RWPE2 (cell line): ENCODE measurements around the gene RBM4B.
A peak's percentile ranks its signal among the peaks of the same experiment; 100 is the strongest.

ENCODE experiments used
- ATAC-seq: fragments of 200-7000 bp; cut with Tn5 transposase; 3 replicates; pipeline ENCODE4 v1.9.1; 2021; ENCODE audit warnings: low read depth
- DNase-seq: peaks from one replicate; pipeline ENCODE4 v3.0.0-alpha.2; 2020; ENCODE audit warnings: low spot score
- H3K27ac ChIP-seq: fragments of 450-650 bp; 2 replicates; pipeline ENCODE4 v1.5.1; 2017; ENCODE audit warnings: mild to moderate bottlenecking; ENCODE audit not compliant: poor library complexity, severe bottlenecking
- H3K27me3 ChIP-seq: fragments of 250-450 bp; sonication (Bioruptor Pico); 2 replicates; pipeline ENCODE4 v1.5.1; 2021; ENCODE audit warnings: mild to moderate bottlenecking, moderate library complexity; ENCODE audit not compliant: insufficient read depth, poor library complexity, severe bottlenecking
- H3K36me3 ChIP-seq: fragments of 250-450 bp; sonication (Bioruptor Pico); 2 replicates; pipeline ENCODE4 v1.5.1; 2020; ENCODE audit warnings: low read depth, mild to moderate bottlenecking, moderate library complexity
- H3K4me1 ChIP-seq: fragments of 250-450 bp; sonication (Bioruptor Pico); 2 replicates; pipeline ENCODE4 v1.5.1; 2021; ENCODE audit warnings: mild to moderate bottlenecking, moderate library complexity; ENCODE audit not compliant: insufficient read depth, poor library complexity, severe bottlenecking
- H3K4me3 ChIP-seq: fragments of 250-450 bp; sonication (Bioruptor Pico); 2 replicates; pipeline ENCODE4 v1.5.1; 2021; ENCODE audit warnings: mild to moderate bottlenecking, moderate library complexity; ENCODE audit not compliant: severe bottlenecking
- H3K9me3 ChIP-seq: fragments of 250-450 bp; sonication (Bioruptor Pico); 2 replicates; pipeline ENCODE4 v1.5.1; 2021; ENCODE audit warnings: mild to moderate bottlenecking, moderate library complexity; ENCODE audit not compliant: severe bottlenecking
- TF ChIP-seq, protein P1 (sequence below): fragments of 450-650 bp; IDR thresholded peaks from one replicate; pipeline ENCODE4 v1.5.1; 2017; ENCODE audit warnings: mild to moderate bottlenecking, moderate library complexity; ENCODE audit not compliant: poor library complexity, severe bottlenecking

The RBM4B gene

DNA sequence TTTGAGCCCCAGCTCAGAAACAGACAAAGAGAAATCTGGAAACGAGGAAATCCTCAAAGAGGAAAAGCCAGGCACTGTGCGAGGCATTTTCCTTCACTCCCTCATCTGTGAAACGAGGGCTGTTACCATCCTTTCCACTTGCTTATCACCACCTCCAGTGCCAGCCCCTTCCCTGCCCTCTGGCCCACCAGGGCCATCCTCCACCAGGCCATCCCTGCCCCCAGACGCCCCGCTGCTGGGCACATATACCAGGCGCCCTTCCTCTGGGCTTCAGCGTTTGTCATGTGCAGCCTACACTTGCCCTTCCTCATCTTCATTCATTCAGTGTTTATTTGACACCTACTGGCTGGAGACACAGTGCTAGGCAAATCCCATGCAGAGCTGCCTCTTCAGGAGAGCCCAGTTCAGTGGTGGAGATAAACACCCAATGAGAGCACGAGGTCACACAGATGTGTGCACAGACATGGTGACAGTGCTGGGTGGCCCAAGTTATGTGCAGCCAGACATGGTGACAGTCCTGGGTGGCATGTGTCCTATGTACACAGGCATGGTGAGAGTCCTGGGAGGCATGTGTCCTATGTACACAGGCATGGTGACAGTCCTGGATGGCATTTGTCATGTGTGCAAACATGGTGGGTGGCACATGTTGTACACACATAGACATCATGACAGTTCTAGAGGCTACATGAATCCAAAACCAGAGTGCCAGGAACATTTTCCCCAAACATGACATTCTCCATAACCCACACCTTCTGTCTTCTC is 41.6 kb upstream of the RBM4B start:
- Histone ChIP-seq H3K27me3 (no peaks in the 10 kb centered on the region), H3K27ac (peak overlapping the region; percentile 38), H3K4me3 (no peak overlapping the region), H3K36me3 (peaks cover 6% of the 10 kb centered on the region), H3K9me3 (no peaks in the 10 kb centered on the region), H3K4me1 (peaks cover 20% of the 10 kb centered on the region)
- no peak for DNase-seq
- TF ChIP-seq, protein P1, sequence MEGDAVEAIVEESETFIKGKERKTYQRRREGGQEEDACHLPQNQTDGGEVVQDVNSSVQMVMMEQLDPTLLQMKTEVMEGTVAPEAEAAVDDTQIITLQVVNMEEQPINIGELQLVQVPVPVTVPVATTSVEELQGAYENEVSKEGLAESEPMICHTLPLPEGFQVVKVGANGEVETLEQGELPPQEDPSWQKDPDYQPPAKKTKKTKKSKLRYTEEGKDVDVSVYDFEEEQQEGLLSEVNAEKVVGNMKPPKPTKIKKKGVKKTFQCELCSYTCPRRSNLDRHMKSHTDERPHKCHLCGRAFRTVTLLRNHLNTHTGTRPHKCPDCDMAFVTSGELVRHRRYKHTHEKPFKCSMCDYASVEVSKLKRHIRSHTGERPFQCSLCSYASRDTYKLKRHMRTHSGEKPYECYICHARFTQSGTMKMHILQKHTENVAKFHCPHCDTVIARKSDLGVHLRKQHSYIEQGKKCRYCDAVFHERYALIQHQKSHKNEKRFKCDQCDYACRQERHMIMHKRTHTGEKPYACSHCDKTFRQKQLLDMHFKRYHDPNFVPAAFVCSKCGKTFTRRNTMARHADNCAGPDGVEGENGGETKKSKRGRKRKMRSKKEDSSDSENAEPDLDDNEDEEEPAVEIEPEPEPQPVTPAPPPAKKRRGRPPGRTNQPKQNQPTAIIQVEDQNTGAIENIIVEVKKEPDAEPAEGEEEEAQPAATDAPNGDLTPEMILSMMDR = no peak
- no peak for ATAC-seq

DNA sequence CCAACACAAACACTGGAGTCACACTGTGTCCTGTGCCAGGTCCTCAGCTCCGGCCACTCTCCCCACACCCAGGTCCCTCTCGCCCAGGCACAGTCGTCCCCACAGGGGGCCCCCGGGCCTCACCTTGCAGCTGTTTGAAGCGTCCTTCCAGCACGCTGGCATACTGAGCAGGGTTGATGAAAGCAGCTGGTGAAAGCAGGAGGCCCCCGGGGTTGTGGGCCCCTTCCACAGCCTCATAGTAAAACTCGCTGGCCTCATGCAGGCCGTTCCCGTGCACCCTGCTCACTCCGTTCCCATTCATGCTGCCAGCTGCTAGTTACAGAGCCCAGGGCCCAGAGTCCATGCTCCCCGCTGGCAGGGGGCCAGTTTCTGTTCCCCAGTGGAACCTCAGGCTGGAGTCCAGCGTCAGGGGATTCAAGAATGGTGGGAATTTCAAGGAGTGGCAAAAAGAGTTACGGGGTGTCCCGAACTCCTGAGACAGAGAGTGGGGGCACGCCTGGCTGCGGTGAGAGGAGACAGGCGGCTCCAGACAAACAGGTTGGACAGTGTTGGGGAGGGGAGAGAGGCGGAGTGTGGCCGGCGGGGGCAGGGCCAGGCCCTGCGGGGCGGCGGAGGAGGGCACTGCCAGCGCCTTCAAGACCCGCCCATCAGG is 40.8 kb upstream of the RBM4B start:
- ATAC-seq = 0 out of 3 replicates have a peak, but pooled peaks have one; percentile 15
- no peak for DNase-seq
- H3K9me3 ChIP-seq = no peaks in the 10 kb centered on the region
- TF ChIP-seq, protein P1 = no peak
- H3K4me3 ChIP-seq = no peak overlapping the region
- peaks cover 7% of the 10 kb centered on the region for H3K36me3 ChIP-seq
- H3K4me1 ChIP-seq = peaks cover 20% of the 10 kb centered on the region
- H3K27me3 ChIP-seq = no peaks in the 10 kb centered on the region
- H3K27ac ChIP-seq = no peak overlapping the region

DNA sequence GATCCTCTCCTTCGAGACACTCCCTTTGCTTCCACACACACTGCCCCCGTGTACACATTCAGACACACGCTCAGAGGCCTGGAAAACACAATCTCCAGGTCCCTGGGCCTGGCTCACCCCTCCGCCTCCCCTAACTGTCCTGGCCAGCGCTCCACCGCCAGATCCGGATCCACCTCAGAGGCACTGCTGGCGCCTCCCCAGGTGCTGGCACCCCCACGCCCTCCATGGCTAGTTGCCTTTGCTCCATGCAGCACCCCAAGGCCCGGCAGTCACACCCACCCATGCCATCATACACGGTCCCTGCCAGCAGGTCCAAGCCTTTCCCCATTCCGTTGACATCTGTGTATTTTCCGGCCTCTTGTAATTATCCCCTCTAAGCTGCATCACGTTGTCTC is 40.2 kb upstream of the RBM4B start:
- ATAC-seq (no peak), DNase-seq (no peak)
- TF ChIP-seq, protein P1 = no peak
- Histone ChIP-seq H3K9me3 (no peaks in the 10 kb centered on the region), H3K4me3 (no peak overlapping the region), H3K36me3 (peaks cover 12% of the 10 kb centered on the region), H3K27me3 (no peaks in the 10 kb centered on the region), H3K4me1 (peaks cover 20% of the 10 kb centered on the region), H3K27ac (no peak overlapping the region)

DNA sequence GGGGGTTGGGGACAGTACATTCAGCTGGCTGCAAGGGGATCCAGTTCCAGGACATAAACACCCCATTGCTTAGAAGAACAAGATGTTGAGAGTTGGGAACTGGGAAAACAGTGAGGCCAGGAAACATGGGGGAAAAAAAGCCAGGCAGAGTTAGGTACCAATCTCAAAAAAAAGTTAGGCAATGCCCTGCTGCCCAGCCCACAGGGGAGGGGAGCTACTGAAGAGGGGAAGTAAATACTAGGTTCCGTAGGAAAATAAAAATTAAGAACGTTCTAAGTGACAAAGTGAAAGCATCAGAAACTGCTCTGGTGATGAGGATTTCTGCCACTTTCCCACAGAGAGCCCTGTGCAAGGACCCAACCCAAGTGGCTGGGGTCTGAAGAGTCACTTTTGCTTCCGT is 39.3 kb upstream of the RBM4B start:
- TF ChIP-seq, protein P1 = no peak
- H3K36me3 ChIP-seq = peaks cover 12% of the 10 kb centered on the region
- DNase-seq (no peak), ATAC-seq (no peak)
- no peaks in the 10 kb centered on the region for H3K9me3 ChIP-seq
- no peak overlapping the region for H3K27ac ChIP-seq
- H3K27me3 ChIP-seq = no peaks in the 10 kb centered on the region
- no peak overlapping the region for H3K4me3 ChIP-seq
- peaks cover 20% of the 10 kb centered on the region for H3K4me1 ChIP-seq
